ENCODE measurements around the gene TNFSF9. TPM values are rescaled to one million over a fixed set of nuclear protein-coding genes. Genes with fewer than 3 reads are reported as not detected.

Gene TNFSF9
- polyA plus RNA-seq, 1 donor from 2014 or later, result 14.7 TPM

- no peaks in the 10 kb centered on the region for H3K36me3 Mint-ChIP-seq
- peak overlapping the region; percentile 85 to 97 (median 92) for H3K27ac Mint-ChIP-seq
- H3K4me1 Mint-ChIP-seq, result peaks cover 28 to 41% (median 38%) of the 10 kb centered on the region in 3 donors
- H3K4me3 Mint-ChIP-seq, result peak overlapping the region; percentile 72 to 86 (median 79)
- H3K9me3 Mint-ChIP-seq, result no peaks in the 10 kb centered on the region
- H3K27me3 Mint-ChIP-seq, result peaks cover 2% of the 10 kb centered on the region
Measured at GRCh38 chr19:6518145-6518911, 12.5 kb upstream of the TNFSF9 start.

- peak overlapping the region; percentile 67 to 92 (median 85) for H3K27ac Mint-ChIP-seq
- H3K9me3 Mint-ChIP-seq, result no peaks in the 10 kb centered on the region
- H3K27me3 Mint-ChIP-seq, result peaks cover 2% of the 10 kb centered on the region
- H3K4me3 Mint-ChIP-seq, result peak overlapping the region in 3 of 4 donors; percentile 38 to 83 (median 42)
- H3K4me1 Mint-ChIP-seq, result peaks cover 28 to 43% (median 38%) of the 10 kb centered on the region in 3 donors
- H3K36me3 Mint-ChIP-seq, result no peaks in the 10 kb centered on the region
Measured at GRCh38 chr19:6519289-6519688, 11.5 kb upstream of the TNFSF9 start.

- Mint-ChIP-seq H3K4me3 (peak overlapping the region; percentile 53 to 78 (median 64)), H3K9me3 (no peaks in the 10 kb centered on the region), H3K27ac (peak overlapping the region; percentile 68 to 98 (median 94)), H3K27me3 (peaks cover 2% of the 10 kb centered on the region), H3K4me1 (peaks cover 27 to 37% (median 31%) of the 10 kb centered on the region in 3 donors), H3K36me3 (no peaks in the 10 kb centered on the region)
Measured at GRCh38 chr19:6521718-6522646, 8.8 kb upstream of the TNFSF9 start.

- Mint-ChIP-seq H3K27ac (peak overlapping the region; percentile 68 to 98 (median 94)), H3K9me3 (no peaks in the 10 kb centered on the region), H3K27me3 (peaks cover 2% of the 10 kb centered on the region), H3K4me1 (peaks cover 25 to 35% (median 28%) of the 10 kb centered on the region in 3 donors), H3K36me3 (no peaks in the 10 kb centered on the region), H3K4me3 (peak overlapping the region; percentile 53 to 78 (median 64))
Measured at GRCh38 chr19:6522712-6523111, 8.1 kb upstream of the TNFSF9 start.

GRCh38 chr19:6524311-6524710, 6.5 kb upstream of the TNFSF9 start:
- no peak overlapping the region for H3K27ac Mint-ChIP-seq
- no peaks in the 10 kb centered on the region for H3K36me3 Mint-ChIP-seq
- H3K9me3 Mint-ChIP-seq, result no peaks in the 10 kb centered on the region
- peaks cover 20 to 39% (median 28%) of the 10 kb centered on the region in 3 donors for H3K4me1 Mint-ChIP-seq
- peaks cover 2% of the 10 kb centered on the region for H3K27me3 Mint-ChIP-seq
- H3K4me3 Mint-ChIP-seq, result no peak overlapping the region

GRCh38 chr19:6527893-6528543, 2.8 kb upstream of the TNFSF9 start:
- Mint-ChIP-seq H3K36me3 (no peaks in the 10 kb centered on the region), H3K9me3 (no peaks in the 10 kb centered on the region), H3K27me3 (peaks cover 19% of the 10 kb centered on the region), H3K4me3 (peak overlapping the region; percentile 64 to 80 (median 70)), H3K27ac (peak overlapping the region; percentile 91 to 95 (median 94)), H3K4me1 (peaks cover 33 to 42% (median 38%) of the 10 kb centered on the region in 3 donors)

- no peaks in the 10 kb centered on the region for H3K36me3 Mint-ChIP-seq
- peaks cover 19% of the 10 kb centered on the region for H3K27me3 Mint-ChIP-seq
- H3K4me1 Mint-ChIP-seq, result peaks cover 33 to 42% (median 38%) of the 10 kb centered on the region in 3 donors
- H3K4me3 Mint-ChIP-seq, result peak overlapping the region; percentile 4 to 80 (median 67)
- peak overlapping the region; percentile 91 to 95 (median 94) for H3K27ac Mint-ChIP-seq
- H3K9me3 Mint-ChIP-seq, result no peaks in the 10 kb centered on the region
Measured at GRCh38 chr19:6528544-6529121, 2.2 kb upstream of the TNFSF9 start.

GRCh38 chr19:6529351-6529750, 1.5 kb upstream of the TNFSF9 start:
- H3K36me3 Mint-ChIP-seq, result no peaks in the 10 kb centered on the region
- H3K27ac Mint-ChIP-seq, result peak overlapping the region in 2 of 3 donors; percentile 91 to 94
- peaks cover 19% of the 10 kb centered on the region for H3K27me3 Mint-ChIP-seq
- H3K9me3 Mint-ChIP-seq, result peaks cover 0 to under 1% (median 0%) of the 10 kb centered on the region in 3 donors
- peak overlapping the region in 3 of 4 donors; percentile 70 to 92 (median 77) for H3K4me3 Mint-ChIP-seq
- H3K4me1 Mint-ChIP-seq, result peaks cover 33 to 41% (median 38%) of the 10 kb centered on the region in 3 donors

GRCh38 chr19:6529937-6530385, 865 bp upstream of the TNFSF9 start:
- Mint-ChIP-seq H3K36me3 (no peaks in the 10 kb centered on the region), H3K27ac (peak overlapping the region; percentile 52 to 94 (median 53)), H3K4me1 (peaks cover 33 to 41% (median 39%) of the 10 kb centered on the region in 3 donors), H3K27me3 (peaks cover 19% of the 10 kb centered on the region), H3K9me3 (peaks cover 0 to 1% (median 0%) of the 10 kb centered on the region in 3 donors), H3K4me3 (peak overlapping the region; percentile 77 to 97 (median 89))

GRCh38 chr19:6531163-6531955, 533 bp downstream of the TNFSF9 start:
- Mint-ChIP-seq H3K4me3 (peak overlapping the region; percentile 77 to 97 (median 90)), H3K27ac (peak overlapping the region; percentile 83 to 94 (median 83)), H3K27me3 (peaks cover 19% of the 10 kb centered on the region), H3K36me3 (no peaks in the 10 kb centered on the region), H3K9me3 (peaks cover 0 to 1% (median 0%) of the 10 kb centered on the region in 3 donors), H3K4me1 (peaks cover 39 to 51% (median 51%) of the 10 kb centered on the region in 3 donors)

- peaks cover 0 to 1% (median 0%) of the 10 kb centered on the region in 3 donors for H3K9me3 Mint-ChIP-seq
- H3K36me3 Mint-ChIP-seq, result no peaks in the 10 kb centered on the region
- H3K4me1 Mint-ChIP-seq, result peaks cover 41 to 54% (median 53%) of the 10 kb centered on the region in 3 donors
- peak overlapping the region; percentile 77 to 97 (median 90) for H3K4me3 Mint-ChIP-seq
- peak overlapping the region; percentile 83 to 94 (median 83) for H3K27ac Mint-ChIP-seq
- peaks cover 19% of the 10 kb centered on the region for H3K27me3 Mint-ChIP-seq
Measured at GRCh38 chr19:6531956-6532243, 1.1 kb downstream of the TNFSF9 start.

GRCh38 chr19:6532244-6532999, 1.6 kb downstream of the TNFSF9 start:
- peaks cover 41 to 56% (median 54%) of the 10 kb centered on the region in 3 donors for H3K4me1 Mint-ChIP-seq
- H3K27me3 Mint-ChIP-seq, result peaks cover 19% of the 10 kb centered on the region

GRCh38 chr19:6533000-6533328, 2.1 kb downstream of the TNFSF9 start:
- Mint-ChIP-seq H3K27me3 (peaks cover 19% of the 10 kb centered on the region), H3K27ac (peak overlapping the region; percentile 83 to 94 (median 83)), H3K36me3 (no peaks in the 10 kb centered on the region), H3K4me3 (peak overlapping the region; percentile 77 to 97 (median 90)), H3K9me3 (peaks cover 0 to 1% (median 0%) of the 10 kb centered on the region in 3 donors), H3K4me1 (peaks cover 36 to 54% (median 48%) of the 10 kb centered on the region in 3 donors)

More at GRCh38 chr19:6532244-6532999, 1.6 kb downstream of the TNFSF9 start:
- peak overlapping the region; percentile 83 to 94 (median 83) for H3K27ac Mint-ChIP-seq
- H3K36me3 Mint-ChIP-seq, result no peaks in the 10 kb centered on the region
- H3K4me3 Mint-ChIP-seq, result peak overlapping the region; percentile 77 to 97 (median 90)
- peaks cover 0 to 1% (median 0%) of the 10 kb centered on the region in 3 donors for H3K9me3 Mint-ChIP-seq

Data from IgD-negative memory B cell (primary cell).